GM12874 (cell line): ENCODE results near the gene C11orf24.

Experiments used
- CTCF ChIP-seq: IDR thresholded peaks from 2 replicates; pipeline ENCODE4 v1.5.1; 2011; ENCODE audit warnings: low read depth, mild to moderate bottlenecking, control low read depth, low read length, moderate library complexity; ENCODE audit not compliant: insufficient read depth

C11orf24 gene

GRCh38 chr11:68303083-68303482 is 31.3 kb upstream of the C11orf24 start:
- TF ChIP-seq CTCF: no peak

- no peak for TF ChIP-seq CTCF
These were observed 30.9 kb upstream of the C11orf24 start for GRCh38 chr11:68302670-68303069.

GRCh38 chr11:68302256-68302655 is 30.5 kb upstream of the C11orf24 start:
- no peak for TF ChIP-seq CTCF

- TF ChIP-seq CTCF: peak; percentile 16; the same call in 1 of the 2 replicates
These were observed 28.5 kb upstream of the C11orf24 start for GRCh38 chr11:68300076-68300830.

GRCh38 chr11:68298659-68299516 is 27.1 kb upstream of the C11orf24 start:
- no peak for TF ChIP-seq CTCF

- peak; percentile 94 for TF ChIP-seq CTCF
These were observed 26.3 kb upstream of the C11orf24 start for GRCh38 chr11:68297812-68298658.

GRCh38 chr11:68297494-68297811 is 25.7 kb upstream of the C11orf24 start:
- TF ChIP-seq CTCF: no peak
